Retinal pigment epithelial cell (primary cell): Measurements from ENCODE around the gene AEBP2.

Experiments used
- DNase-seq: peaks from one replicate; pipeline ENCODE4 v3.0.0-alpha.2; 2010; ENCODE audit warnings: low read depth
- H3K4me3 ChIP-seq: 2 replicates; pipeline ENCODE4 v1.5.1; 2011; ENCODE audit warnings: mild to moderate bottlenecking, low read length, control low read depth, moderate library complexity
- TF ChIP-seq, protein P1 (sequence below): conservative IDR thresholded peaks from 2 replicates; pipeline ENCODE4 v1.5.1; 2011; ENCODE audit warnings: low read depth, low read length, control low read depth, inconsistent platforms

Gene AEBP2

DNA sequence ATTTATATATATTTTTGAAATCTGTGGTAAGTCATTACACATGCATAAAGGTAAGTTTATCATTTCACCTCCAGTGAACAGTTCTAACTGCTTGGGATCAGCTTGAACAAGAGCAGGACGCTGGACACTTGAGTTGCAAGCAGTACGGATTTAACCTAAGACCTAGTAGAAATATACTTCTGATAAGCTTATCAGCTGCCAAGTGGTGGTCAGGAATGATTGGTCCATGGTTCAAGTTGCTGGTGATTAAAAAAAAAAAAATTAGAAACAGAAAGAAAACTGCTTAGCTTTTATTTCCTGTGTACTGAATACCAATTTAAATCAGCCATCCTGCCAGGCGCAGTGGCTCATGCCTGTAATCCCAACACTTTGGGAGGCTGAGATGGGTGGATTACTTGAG lies 88.6 kb downstream of the AEBP2 start:
- no peak overlapping the region for H3K4me3 ChIP-seq
- TF ChIP-seq, protein P1, sequence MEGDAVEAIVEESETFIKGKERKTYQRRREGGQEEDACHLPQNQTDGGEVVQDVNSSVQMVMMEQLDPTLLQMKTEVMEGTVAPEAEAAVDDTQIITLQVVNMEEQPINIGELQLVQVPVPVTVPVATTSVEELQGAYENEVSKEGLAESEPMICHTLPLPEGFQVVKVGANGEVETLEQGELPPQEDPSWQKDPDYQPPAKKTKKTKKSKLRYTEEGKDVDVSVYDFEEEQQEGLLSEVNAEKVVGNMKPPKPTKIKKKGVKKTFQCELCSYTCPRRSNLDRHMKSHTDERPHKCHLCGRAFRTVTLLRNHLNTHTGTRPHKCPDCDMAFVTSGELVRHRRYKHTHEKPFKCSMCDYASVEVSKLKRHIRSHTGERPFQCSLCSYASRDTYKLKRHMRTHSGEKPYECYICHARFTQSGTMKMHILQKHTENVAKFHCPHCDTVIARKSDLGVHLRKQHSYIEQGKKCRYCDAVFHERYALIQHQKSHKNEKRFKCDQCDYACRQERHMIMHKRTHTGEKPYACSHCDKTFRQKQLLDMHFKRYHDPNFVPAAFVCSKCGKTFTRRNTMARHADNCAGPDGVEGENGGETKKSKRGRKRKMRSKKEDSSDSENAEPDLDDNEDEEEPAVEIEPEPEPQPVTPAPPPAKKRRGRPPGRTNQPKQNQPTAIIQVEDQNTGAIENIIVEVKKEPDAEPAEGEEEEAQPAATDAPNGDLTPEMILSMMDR: no peak
- DNase-seq: peak; percentile 24

DNA sequence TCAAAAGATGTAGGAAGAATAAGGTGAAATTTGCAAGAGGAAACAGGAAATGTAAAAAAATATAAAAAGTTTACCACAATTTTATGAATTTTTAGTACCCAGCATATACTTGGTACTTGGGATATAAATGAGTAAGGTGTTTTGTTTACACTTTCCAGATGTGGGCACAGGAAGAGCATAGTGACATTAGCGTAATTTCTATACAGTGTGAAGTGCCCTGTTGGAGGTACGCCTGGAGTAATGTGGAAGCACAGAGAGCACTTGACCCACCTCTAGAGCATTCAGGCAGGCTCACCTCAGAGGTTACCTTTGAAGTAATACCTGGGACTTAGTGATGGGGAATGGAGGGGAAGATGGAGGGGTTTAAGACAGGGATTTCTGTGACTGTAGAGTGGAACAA lies 89.5 kb downstream of the AEBP2 start:
- no peak for DNase-seq
- TF ChIP-seq, protein P1: no peak
- no peak overlapping the region for H3K4me3 ChIP-seq

DNA sequence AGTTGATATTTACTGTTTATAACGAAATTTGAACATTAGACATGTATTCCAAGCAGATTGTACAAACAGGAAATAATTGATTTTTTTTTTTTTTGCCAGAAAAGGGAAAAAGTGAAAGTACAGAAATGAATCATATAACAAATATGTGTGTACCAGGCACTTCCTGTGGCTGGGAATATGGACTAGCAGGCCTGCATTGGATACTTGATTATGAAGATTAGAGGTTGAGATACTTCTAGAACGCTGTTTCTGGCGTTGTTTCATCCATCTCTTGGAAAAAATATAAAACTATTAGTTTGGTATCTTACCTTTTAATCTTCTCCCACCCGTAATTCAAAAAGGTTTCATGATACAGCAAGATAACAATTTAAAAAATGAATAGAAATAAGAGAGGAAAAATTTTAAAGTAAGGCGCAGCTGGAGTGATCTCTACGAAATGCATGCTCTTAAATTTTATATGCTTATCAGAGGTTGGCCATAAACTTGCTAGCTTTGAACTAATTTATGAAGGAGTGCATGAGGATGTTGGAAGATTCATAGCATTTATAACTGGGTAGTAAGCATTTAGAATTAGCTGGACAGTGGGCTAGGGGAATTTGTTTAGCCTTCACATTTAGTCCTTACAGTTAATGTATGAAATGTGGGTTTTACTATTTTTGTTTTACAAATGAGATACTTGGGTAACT lies 90.8 kb downstream of the AEBP2 start:
- H3K4me3 ChIP-seq: no peak overlapping the region
- TF ChIP-seq, protein P1: no peak
- DNase-seq: no peak

DNA sequence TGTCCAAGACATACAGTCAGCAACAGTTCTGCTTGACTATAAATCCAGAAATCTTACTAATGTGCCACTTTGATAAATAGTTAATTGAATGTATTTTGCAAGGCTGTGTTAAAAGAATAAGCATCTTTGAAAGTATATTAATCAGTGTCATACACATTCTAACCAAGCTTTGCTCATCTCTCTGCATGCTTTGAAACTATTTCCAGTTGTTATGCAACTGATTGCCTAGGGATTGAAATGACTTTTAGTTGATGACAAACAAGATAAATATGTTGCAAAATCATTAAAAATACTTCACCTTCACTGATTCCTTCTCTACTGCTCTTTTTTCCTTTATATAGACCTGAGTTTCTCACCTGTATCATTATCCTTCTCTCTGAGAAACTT lies 91.3 kb downstream of the AEBP2 start:
- no peak for DNase-seq
- H3K4me3 ChIP-seq: no peak overlapping the region
- TF ChIP-seq, protein P1: no peak

DNA sequence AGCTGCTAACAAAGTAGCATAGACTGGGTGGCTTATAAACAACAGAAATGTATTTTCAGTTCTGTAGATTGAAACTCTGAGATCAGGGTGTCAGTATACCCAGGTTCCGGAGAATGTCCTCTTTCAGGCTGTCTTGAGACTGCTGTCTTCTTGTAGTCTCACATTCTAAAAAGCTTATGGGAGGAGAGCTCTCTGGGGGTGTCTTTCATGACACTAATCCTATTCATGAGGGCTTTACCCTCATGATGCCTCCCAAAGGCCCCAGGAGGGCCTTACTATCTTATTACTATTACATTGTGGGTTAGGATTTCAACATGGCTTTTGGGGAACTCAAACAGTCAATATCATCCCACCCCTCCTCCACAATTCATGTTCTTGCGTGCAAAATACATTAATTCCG lies 94.3 kb downstream of the AEBP2 start:
- no peak overlapping the region for H3K4me3 ChIP-seq
- TF ChIP-seq, protein P1: no peak
- DNase-seq: no peak

DNA sequence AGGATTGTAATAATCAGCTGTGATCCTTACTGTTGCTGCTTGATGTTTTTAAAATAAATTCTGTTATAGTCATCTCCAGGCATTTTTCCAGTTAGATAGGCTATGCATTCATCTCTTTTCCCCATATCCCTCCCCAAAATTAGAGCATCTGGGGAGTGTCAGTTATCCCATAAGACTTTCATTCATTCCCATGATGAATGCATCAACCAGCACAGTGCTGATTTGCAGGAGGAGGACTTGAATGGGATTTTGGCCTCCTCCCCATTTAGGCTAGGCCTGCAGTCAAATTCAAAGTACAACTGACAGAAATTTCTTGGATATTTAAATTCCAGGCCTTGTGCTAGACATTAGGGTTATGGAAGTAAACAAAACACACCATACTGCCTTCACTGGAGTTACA lies 99.8 kb downstream of the AEBP2 start:
- H3K4me3 ChIP-seq: no peak overlapping the region
- no peak for DNase-seq
- TF ChIP-seq, protein P1: no peak

DNA sequence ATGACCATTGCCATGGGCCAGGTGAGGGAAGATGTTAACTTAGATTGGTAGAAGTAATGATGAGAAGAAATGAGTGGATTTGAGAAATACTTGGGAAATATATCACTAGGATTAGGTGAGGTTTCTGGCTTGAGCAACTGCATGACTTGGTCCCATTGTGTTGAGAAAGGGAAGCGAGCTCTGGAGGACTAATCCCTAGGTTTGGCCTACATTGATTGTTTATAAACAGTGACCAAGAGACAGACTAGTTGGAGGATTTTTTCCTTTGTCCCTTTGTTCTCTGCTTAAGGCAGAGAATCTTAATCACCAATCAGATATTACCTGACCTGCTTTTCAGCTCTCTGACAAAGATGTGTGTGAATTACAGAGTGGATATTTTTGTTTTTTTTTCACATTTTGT lies 100.5 kb downstream of the AEBP2 start:
- TF ChIP-seq, protein P1: no peak
- peak; percentile 41 for DNase-seq
- H3K4me3 ChIP-seq: no peak overlapping the region
